ENCODE data around the gene TRPC6. TPM values are rescaled to one million over a fixed set of nuclear protein-coding genes. Genes with fewer than 3 reads are reported as not detected.

TRPC6 gene
- total and polyA plus RNA-seq, 7 donors = 0.04 to 1.1 (median 0.21) TPM

GRCh38 chr11:101552888-101553287 is 30.9 kb downstream of the TRPC6 start:
- TF ChIP-seq CTCF (IDR thresholded peaks at IDR 0.05) = no peak
- WGBS, 3 donors = 52 to 65% (median 63%) methylated on average over 2 of the region's 2 CpGs
- Histone ChIP-seq H3K9me3 (no peaks in the 10 kb centered on the region), H3K4me3 (no peak overlapping the region), H3K36me3 (ENCODE audit: insufficient read depth in 1 of 2, low read depth in 1 of 2) (no peaks in the 10 kb centered on the region), H3K27ac (no peak overlapping the region), H3K27me3 (ENCODE audit: insufficient read depth in 3 of 3, low read length in 2 of 3) (peaks cover 0 to 3% (median 0%) of the 10 kb centered on the region in 3 donors), H3K4me1 (no peaks in the 10 kb centered on the region)
- intact Hi-C loops (cut with DNase I) = no loop called here
- ATAC-seq (no peak), DNase-seq (no peak)

GRCh38 chr11:101528541-101528940 is 55.3 kb downstream of the TRPC6 start:
- 93 to 97% (median 96%) methylated on average over 2 of the region's 2 CpGs for WGBS, 3 donors

GRCh38 chr11:101523634-101524260 is 60.1 kb downstream of the TRPC6 start:
- intact Hi-C loops (cut with DNase I) = no loop called here
- no peaks in the 10 kb centered on the region for H3K27me3 ChIP-seq (ENCODE audit: insufficient read depth in 3 of 3, low read length in 2 of 3)
- DNase-seq (no peak), ATAC-seq (no peak)
- no peak overlapping the region for H3K4me3 ChIP-seq
- no peaks in the 10 kb centered on the region for H3K9me3 ChIP-seq
- H3K4me1 ChIP-seq = no peaks in the 10 kb centered on the region
- no peak for TF ChIP-seq CTCF (IDR thresholded peaks at IDR 0.05)
- no peaks in the 10 kb centered on the region for H3K36me3 ChIP-seq (ENCODE audit: insufficient read depth in 1 of 2, low read depth in 1 of 2)
- no peak overlapping the region for H3K27ac ChIP-seq
- WGBS, 3 donors = 0 to 85% (median 48%) methylated on average over 1 of the region's 1 CpG

More at GRCh38 chr11:101528541-101528940, 55.3 kb downstream of the TRPC6 start:
- no peak for TF ChIP-seq CTCF (IDR thresholded peaks at IDR 0.05)
- Histone ChIP-seq H3K9me3 (no peaks in the 10 kb centered on the region), H3K27me3 (ENCODE audit: insufficient read depth in 3 of 3, low read length in 2 of 3) (no peaks in the 10 kb centered on the region), H3K36me3 (ENCODE audit: insufficient read depth in 1 of 2, low read depth in 1 of 2) (no peaks in the 10 kb centered on the region), H3K4me3 (no peak overlapping the region), H3K27ac (no peak overlapping the region), H3K4me1 (no peaks in the 10 kb centered on the region)
- intact Hi-C loops (cut with DNase I) = no loop called here
- DNase-seq (no peak), ATAC-seq (no peak)

GRCh38 chr11:101523193-101523592 is 60.6 kb downstream of the TRPC6 start:
- H3K27me3 ChIP-seq (ENCODE audit: insufficient read depth in 3 of 3, low read length in 2 of 3) = no peaks in the 10 kb centered on the region
- DNase-seq (no peak), ATAC-seq (no peak)
- TF ChIP-seq CTCF (IDR thresholded peaks at IDR 0.05) = no peak
- no peaks in the 10 kb centered on the region for H3K36me3 ChIP-seq (ENCODE audit: insufficient read depth in 1 of 2, low read depth in 1 of 2)
- H3K9me3 ChIP-seq = no peaks in the 10 kb centered on the region
- intact Hi-C loops (cut with DNase I) = no loop called here
- H3K4me1 ChIP-seq = no peaks in the 10 kb centered on the region
- no peak overlapping the region for H3K4me3 ChIP-seq
- no peak overlapping the region for H3K27ac ChIP-seq

- intact Hi-C loops (cut with DNase I) = no loop called here
- Histone ChIP-seq H3K27me3 (ENCODE audit: insufficient read depth in 3 of 3, low read length in 2 of 3) (no peaks in the 10 kb centered on the region), H3K4me1 (no peaks in the 10 kb centered on the region), H3K4me3 (no peak overlapping the region), H3K27ac (no peak overlapping the region), H3K36me3 (ENCODE audit: insufficient read depth in 1 of 2, low read depth in 1 of 2) (no peaks in the 10 kb centered on the region), H3K9me3 (no peaks in the 10 kb centered on the region)
- no peak for DNase-seq
- WGBS, 3 donors = 73 to 83% (median 83%) methylated on average over 2 of the region's 2 CpGs
- no peak for TF ChIP-seq CTCF (IDR thresholded peaks at IDR 0.05)
- no peak for ATAC-seq
These were observed 62.0 kb downstream of the TRPC6 start for GRCh38 chr11:101521821-101522220.

Measured in psoas muscle (tissue), 8 donors.